Measurements from ENCODE around the gene FOXI1. TPM values are rescaled to one million over a fixed set of nuclear protein-coding genes. Genes with fewer than 3 reads are reported as not detected.

Gene FOXI1
- total and polyA plus RNA-seq, 2 donors (not counting 3 experiments of a cell fraction or from before 2014, with no cell fraction given): not detected

- Histone ChIP-seq H4K20me1 (replicated peaks; ENCODE audit: control insufficient read depth, extremely low read depth, insufficient read depth, low read length) (no peaks in the 10 kb centered on the region), H3K9ac (replicated peaks; ENCODE audit: extremely low read depth, insufficient read depth, low read length) (no peak overlapping the region), H3K4me3 (replicated peaks in 1 of 3; ENCODE audit: insufficient read depth in 1 of 3, low read depth in 1 of 3, low read length in 3 of 3) (no peak overlapping the region), H3K9me3 (replicated peaks; ENCODE audit: control insufficient read depth, insufficient read depth, low read length) (no peaks in the 10 kb centered on the region), H3K27ac (ENCODE audit: insufficient read depth, low read depth, low read length) (no peak overlapping the region), H3K79me2 (ENCODE audit: control insufficient read depth, insufficient read depth, low read length) (no peaks in the 10 kb centered on the region), H3K4me1 (ENCODE audit: control insufficient read depth, extremely low read depth, insufficient read depth, low read length) (peaks cover 17% of the 10 kb centered on the region), H3K36me3 (ENCODE audit: control insufficient read depth in 2 of 2, extremely low read depth in 1 of 2, insufficient read depth in 2 of 2, low read length in 2 of 2) (no peaks in the 10 kb centered on the region), H3K9me1 (replicated peaks; ENCODE audit: control insufficient read depth, extremely low read depth, insufficient read depth, low read length) (no peaks in the 10 kb centered on the region), H3K4me2 (ENCODE audit: insufficient read depth, low read length) (no peak overlapping the region), H3K27me3 (ENCODE audit: control insufficient read depth in 2 of 2, insufficient read depth in 2 of 2, low read length in 2 of 2) (no peaks in the 10 kb centered on the region), H2AFZ (ENCODE audit: low read depth, low read length) (no peak overlapping the region)
- FAIRE-seq (no peak), DNase-seq (ENCODE audit: low read depth, low spot score) (no peak)
- ChIA-PET POLR2A (no interaction called here), CTCF (no interaction called here)
- TF ChIP-seq POLR2A (IDR thresholded peaks at IDR 0.05; ENCODE audit: low read depth, low read length) (no peak), POLR2AphosphoS5 (IDR thresholded peaks at IDR 0.05; ENCODE audit: insufficient read depth, low read depth, low read length) (no peak), JUN (IDR thresholded peaks at IDR 0.05; ENCODE audit: borderline replicate concordance, insufficient read depth, insufficient read length, low read depth) (no peak), MAX (IDR thresholded peaks at IDR 0.05; ENCODE audit: insufficient read depth, insufficient read length) (no peak), FOS (IDR thresholded peaks at IDR 0.05; ENCODE audit: borderline replicate concordance, insufficient read depth, low read length) (no peak), CTCF (IDR thresholded peaks at IDR 0.05; ENCODE audit: extremely low read depth in 1 of 2, insufficient read depth in 1 of 2, low read depth in 1 of 2, low read length in 2 of 2) (no peak), EZH2 (IDR thresholded peaks at IDR 0.05; ENCODE audit: borderline replicate concordance, low read depth, low read length, severe bottlenecking) (no peak), MYC (IDR thresholded peaks at IDR 0.05; ENCODE audit: low read depth, low read length) (no peak), GATA2 (IDR thresholded peaks at IDR 0.05; ENCODE audit: insufficient read depth, insufficient read length, low read depth, low read length) (no peak)
- intact Hi-C loops (cut with micrococcal nuclease) (loop anchor here (5.0 kb wide), 1 partner anchor 338 kb away; no protein-coding TSS in a partner anchor), dilution Hi-C loops (cut with MboI; ENCODE audit: extremely low pct_ligation_motif_present, low sequenced_read_pairs) (no loop called here)
- no TSS peak for BruUV-seq (replicated peaks)
Measured at GRCh38 chr5:170154297-170154696, 48.6 kb downstream of the FOXI1 start.
